GDM1 (cell line): ENCODE measurements around the gene OR4C6.

Source experiments
- DNase-seq: peaks from one replicate; lab custom pipeline; 2025; lab: John Stamatoyannopoulos, UW

The OR4C6 gene

GRCh38 chr11:55661901-55662300, at the start of gene OR4C6:
Gene OR4C6, plus strand, starts transcription at chr11:55662201. Its CDS starts 2,966 bp downstream, at chr11:55665167.
- DNase-seq = no peak

DNA sequence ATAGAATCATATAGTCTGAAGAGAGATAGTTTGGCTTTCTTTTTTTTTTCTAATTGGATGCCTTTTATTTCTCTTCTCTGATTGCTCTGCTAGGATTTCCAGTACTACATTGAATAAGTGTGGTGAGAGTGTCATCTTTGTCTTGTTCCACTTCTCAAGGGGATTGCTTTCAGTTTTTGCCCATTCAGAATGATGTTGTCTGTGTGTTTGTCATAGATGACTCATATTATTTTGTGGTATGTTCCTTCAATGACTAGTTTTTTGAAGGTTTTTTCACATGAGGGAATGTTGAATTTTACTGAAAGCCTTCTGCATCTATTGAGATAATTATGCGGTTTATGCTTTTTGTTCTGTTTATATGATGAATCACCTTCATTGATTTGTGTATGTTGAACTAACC, 37.5 kb upstream of the OR4C6 start:
- no peak for DNase-seq

DNA sequence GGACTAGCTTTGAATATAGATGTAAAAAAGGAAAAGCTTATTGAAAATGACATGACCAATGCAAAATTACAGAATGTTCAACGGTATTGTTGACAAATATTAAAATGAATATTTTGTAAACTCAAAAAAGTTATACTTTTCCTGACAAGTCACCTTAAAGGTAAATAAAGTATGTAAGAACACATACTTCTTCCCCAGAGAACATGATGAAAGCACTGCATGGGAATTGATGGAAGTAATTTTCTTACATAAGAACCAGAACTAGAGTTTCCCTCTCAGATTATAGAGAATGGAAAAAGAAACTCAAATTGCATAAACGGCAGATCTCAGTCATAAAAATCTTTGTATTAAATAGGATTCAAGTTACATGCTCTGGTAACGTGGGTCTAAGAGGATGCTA, 27.2 kb upstream of the OR4C6 start, which contains the start of gene OR4P4:
Gene OR4P4 (plus strand): TSS at position 301 of the 400 bp plus-strand sequence.
- DNase-seq = no peak

- no peak for DNase-seq
These were observed 14.0 kb upstream of the OR4C6 start, which contains the start of gene OR4S2 for GRCh38 chr11:55648027-55648426. Gene OR4S2, plus strand, starts transcription at chr11:55648327. Its CDS starts 2,577 bp downstream, at chr11:55650904.

- no peak for DNase-seq
These were observed 9.4 kb upstream of the OR4C6 start for GRCh38 chr11:55652560-55652959.

DNA sequence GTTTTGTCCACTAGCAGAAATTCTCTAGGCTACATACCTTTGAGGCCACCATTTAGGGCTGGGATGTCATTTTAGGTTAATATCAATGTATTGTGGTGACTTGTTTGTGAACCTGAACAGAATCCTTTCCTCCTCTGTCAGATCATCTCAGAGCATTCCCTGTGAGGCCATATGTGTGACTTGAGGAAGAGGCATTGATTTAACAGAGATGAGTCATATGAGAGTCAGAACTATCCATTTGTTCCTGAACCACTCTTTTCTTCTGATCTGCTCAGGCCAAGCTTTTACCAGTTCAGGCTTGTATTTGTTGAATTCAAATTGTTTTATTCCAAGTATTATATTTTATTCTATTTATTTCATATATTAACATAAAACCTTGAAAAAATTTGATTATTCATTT, 6.9 kb upstream of the OR4C6 start:
- DNase-seq = no peak

- DNase-seq = no peak
These were observed 3.9 kb upstream of the OR4C6 start for GRCh38 chr11:55658031-55658573.

- no peak for DNase-seq
These were observed 3.4 kb upstream of the OR4C6 start for GRCh38 chr11:55658608-55659007.

DNA sequence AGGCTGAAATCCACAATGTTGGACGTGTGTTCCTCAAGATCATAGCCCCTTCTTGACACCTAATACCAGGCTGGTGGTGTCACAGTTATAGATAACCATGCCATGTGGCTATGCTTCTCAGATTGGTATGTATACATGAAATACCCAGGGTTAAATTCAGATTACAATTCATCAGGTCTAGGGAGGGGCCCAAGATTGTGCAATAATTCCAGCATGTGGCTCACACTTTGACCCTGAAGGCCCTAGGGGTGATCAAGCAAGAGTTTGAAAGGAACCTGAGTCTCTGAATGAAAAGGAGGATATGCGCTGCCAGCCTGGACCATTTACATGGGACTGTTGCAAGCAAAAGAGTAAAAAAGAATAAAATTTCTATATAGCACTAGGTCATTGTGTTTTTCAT, 7.4 kb downstream of the OR4C6 start:
- DNase-seq = no peak

DNA sequence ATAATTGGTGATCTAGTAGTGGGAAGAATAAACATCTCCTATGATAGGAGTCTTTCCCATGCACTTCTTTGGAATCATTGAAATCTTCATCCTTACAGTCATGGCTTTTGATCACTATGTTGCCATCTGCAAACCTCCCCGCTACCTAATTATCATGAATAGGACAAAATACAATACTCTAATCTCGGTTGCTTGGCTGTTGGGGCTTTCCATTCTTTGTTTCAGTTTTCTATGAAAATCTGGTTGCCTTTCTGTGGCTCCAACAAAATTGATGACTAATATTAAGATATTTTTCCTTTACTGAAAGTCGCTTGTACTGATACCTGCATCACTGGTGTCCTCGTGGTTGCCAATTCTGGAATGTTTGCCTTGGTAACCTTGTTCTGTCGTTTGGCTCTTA, 11.9 kb downstream of the OR4C6 start:
- no peak for DNase-seq

GRCh38 chr11:55697817-55698216, 35.8 kb downstream of the OR4C6 start:
- DNase-seq = no peak

DNA sequence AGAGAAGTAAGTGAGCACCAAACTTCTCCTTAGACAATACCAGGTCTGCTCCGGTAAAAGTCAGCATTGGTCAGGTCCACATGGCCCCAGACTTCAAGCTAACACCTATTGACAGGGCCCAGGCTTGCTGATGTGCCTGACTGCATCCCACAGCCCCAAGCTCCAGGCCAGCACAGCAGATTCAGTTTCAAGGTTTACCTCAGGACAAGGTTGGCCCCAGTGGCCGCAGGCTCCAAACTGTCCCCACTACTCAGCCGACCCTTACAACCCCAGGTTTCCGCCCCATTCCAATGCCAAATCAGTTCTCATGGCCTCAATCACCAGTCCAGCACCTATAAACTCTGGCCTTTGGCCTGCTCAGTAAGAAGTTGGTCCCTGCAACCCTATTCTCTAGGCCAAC, 39.4 kb downstream of the OR4C6 start:
- DNase-seq = no peak

- no peak for DNase-seq
These were observed 45.0 kb downstream of the OR4C6 start for GRCh38 chr11:55707029-55707428.

DNA sequence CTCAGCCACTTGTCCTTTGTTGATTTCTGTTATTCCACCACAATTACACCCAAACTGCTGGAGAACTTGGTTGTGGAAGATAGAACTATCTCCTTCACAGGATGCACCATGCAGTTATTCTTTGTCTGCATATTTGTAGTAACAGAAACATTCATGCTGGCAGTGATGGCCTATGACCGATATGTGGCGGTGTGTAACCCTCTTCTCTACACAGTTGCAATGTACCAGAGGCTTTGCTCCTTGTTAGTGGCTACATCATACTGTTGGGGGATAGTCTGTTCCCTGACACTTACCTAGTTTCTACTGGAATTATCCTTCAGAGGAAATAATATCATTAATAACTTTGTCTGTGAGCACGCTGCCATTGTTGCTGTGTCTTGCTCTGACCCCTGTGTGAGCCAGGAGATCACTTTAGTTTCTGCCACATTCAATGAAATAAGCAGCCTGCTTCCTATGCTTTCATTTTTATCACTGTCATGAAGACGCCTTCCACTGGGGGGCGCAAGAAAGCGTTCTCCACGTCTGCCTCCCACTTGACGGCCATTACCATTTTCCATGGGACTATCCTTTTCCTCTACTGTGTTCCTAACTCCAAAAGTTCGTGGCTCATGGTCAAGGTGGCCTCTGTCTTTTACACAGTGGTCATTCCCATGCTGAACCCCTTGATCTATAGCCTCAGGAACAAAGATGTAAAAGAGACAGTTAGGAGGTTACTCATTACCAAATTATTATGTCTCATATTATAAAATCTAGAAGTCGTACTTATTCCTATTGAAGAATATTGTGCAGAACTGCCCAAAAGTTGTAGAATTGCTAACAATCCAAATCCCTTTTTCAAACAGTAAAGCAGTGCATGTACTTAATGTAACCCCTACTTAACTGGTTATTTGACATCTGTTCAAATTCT, 53.2 kb downstream of the OR4C6 start:
- peak; percentile 4 for DNase-seq
